Measurements from ENCODE around the gene PPP1CA. TPM values are rescaled to one million over a fixed set of nuclear protein-coding genes. Genes with fewer than 3 reads are reported as not detected.

Gene PPP1CA
- total RNA-seq, 1 experiment from 2014 or later = 449 TPM

DNA sequence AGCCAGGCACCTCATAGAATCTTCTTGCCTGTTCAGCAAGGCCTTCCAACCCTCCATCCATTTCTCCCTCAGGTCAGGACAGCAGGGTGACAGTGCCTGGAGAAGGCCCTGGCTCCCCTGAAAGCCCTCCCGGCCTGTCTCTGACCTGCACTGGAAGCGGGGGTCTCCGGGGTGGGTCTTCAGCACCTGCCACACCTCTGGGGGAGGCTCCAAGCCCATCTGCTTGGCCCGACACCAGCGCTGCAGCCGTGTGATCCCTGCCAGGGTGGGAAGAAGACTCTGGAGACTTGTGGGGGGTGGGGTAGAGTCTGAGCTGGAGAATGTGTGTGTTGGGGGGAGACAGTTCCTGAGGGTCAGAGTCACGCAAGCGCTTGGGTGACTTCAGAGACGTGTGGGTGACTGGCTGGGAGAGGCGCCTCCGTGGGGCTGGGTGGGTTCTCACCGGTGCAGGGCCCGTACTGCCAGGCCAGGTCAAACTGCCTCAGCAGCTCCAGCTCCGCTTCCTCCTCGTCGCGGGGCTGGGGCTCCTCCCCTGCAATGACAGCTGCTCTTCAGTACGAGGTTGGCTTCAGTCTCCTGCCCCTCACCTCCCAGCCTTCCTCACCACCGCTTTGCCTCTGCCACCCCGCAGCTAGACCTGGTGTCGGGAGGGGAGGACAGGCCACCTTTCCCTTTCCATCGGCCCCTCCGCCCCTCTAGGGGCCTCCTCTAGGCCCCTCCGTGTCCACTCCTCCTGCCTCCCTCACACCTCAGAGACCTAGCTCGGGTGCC, 48.9 kb downstream of the PPP1CA start:
- H3K27ac ChIP-seq (ENCODE audit: low read length) = peak overlapping the region; percentile 93
- intact Hi-C loops (cut with micrococcal nuclease) = loop anchor here (1.0 kb wide), 1 partner anchor 22 kb away; no protein-coding TSS in a partner anchor
- H3K9ac ChIP-seq (ENCODE audit: low read length) = peak overlapping the region; percentile 87
- H3K4me2 ChIP-seq (ENCODE audit: low read length) = peak overlapping the region; percentile 92
- H3F3A ChIP-seq (ENCODE audit: low read length, unreplicated experiment) = peaks cover 17% of the 10 kb centered on the region
- no peaks in the 10 kb centered on the region for H3K9me2 ChIP-seq (replicated peaks; ENCODE audit: low read length)
- H3K27me3 ChIP-seq (ENCODE audit: low read length) = no peaks in the 10 kb centered on the region
- H3K79me2 ChIP-seq (ENCODE audit: low read length) = peaks cover 14% of the 10 kb centered on the region
- TF ChIP-seq CTCF (conservative IDR thresholded peaks at IDR 0.05; ENCODE audit: low read depth, low read length) = no peak
- TF ChIP-seq EZH2 (IDR thresholded peaks at IDR 0.05; ENCODE audit: low read length, unreplicated experiment) = no peak
- TF ChIP-seq EZH2phosphoT487 (IDR thresholded peaks at IDR 0.05; ENCODE audit: borderline replicate concordance, low read length) = no peak
- peaks cover 63% of the 10 kb centered on the region for H3K4me1 ChIP-seq (ENCODE audit: insufficient read depth, low read length)
- H3K4me3 ChIP-seq (ENCODE audit: low read length) = peak overlapping the region; percentile 77
- no peaks in the 10 kb centered on the region for H3K9me3 ChIP-seq (ENCODE audit: low read length)
- peak; percentile 54 for DNase-seq
- ChIA-PET POLR2A (ENCODE audit: unreplicated experiment) (interaction anchor here (0.5 to 2.3 kb wide), 9 partner anchors 21 to 234 kb away, joined by 3 to 32 read pairs (median 4); partner anchors contain the start of genes CLCF1 and KDM2A), CTCF (interaction anchor here (0.5 to 4.1 kb wide), 6 partner anchors 19 to 49 kb away, joined by 3 to 46 read pairs (median 4); partner anchors contain the start of gene PPP1CA)
- peak; percentile 5 for ATAC-seq
- no peaks in the 10 kb centered on the region for H3K36me3 ChIP-seq (ENCODE audit: low read depth, low read length)
- peak overlapping the region; percentile 69 for H2AFZ ChIP-seq (ENCODE audit: low read length)
- BruUV-seq (replicated peaks) = TSS peak; percentile 85
- H4K20me1 ChIP-seq (ENCODE audit: low read length) = no peaks in the 10 kb centered on the region

DNA sequence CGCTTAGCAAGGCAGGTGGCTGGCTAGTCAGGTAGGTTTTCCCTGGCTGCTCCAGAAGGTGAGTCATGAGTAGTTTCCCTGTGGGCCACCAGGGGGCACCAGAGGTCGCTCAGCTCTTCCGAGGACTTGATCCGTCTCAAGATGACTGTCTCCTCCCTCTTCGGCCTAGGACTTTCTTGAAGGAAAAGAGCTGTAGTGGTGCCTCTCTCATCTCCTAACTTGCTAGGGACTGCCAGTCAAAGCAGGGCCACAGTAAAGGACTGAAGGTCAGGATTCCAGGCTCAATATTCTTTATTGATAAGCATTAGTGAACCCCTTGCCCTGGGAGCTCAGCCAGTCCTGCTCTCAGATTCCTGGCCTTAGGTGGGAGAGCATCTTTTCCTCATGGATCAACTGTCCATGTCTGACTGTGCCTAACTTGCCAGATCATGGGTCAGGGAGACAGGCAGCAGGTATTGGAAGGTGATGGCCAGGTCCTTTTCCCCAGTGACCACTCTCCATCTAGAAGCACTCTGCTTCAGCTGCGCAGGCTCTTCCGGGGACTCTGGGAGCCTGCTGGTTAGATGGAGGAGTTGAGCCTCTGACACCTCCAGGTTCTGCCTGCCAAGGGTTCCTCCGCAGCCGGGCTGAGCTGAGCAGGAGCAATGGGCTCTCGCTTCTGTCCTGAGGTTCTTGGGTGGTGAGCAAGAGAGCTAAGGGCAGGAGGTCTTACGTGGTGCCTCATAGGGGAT, 50.2 kb downstream of the PPP1CA start:
- peak; percentile 94 for DNase-seq
- Histone ChIP-seq H3K4me2 (ENCODE audit: low read length) (peak overlapping the region; percentile 40), H3K27ac (ENCODE audit: low read length) (peak overlapping the region; percentile 56), H3K9me3 (ENCODE audit: low read length) (no peaks in the 10 kb centered on the region), H3K9me2 (replicated peaks; ENCODE audit: low read length) (no peaks in the 10 kb centered on the region), H3K27me3 (ENCODE audit: low read length) (no peaks in the 10 kb centered on the region), H2AFZ (ENCODE audit: low read length) (no peak overlapping the region), H3F3A (ENCODE audit: low read length, unreplicated experiment) (peaks cover 16% of the 10 kb centered on the region), H3K36me3 (ENCODE audit: low read depth, low read length) (no peaks in the 10 kb centered on the region), H3K9ac (ENCODE audit: low read length) (0 out of 2 replicates have a peak overlapping the region, but pooled peaks have one; percentile 8), H3K4me3 (ENCODE audit: low read length) (no peak overlapping the region), H3K4me1 (ENCODE audit: insufficient read depth, low read length) (peaks cover 60% of the 10 kb centered on the region), H3K79me2 (ENCODE audit: low read length) (peaks cover 14% of the 10 kb centered on the region), H4K20me1 (ENCODE audit: low read length) (no peaks in the 10 kb centered on the region)
- ChIA-PET POLR2A (ENCODE audit: unreplicated experiment) (interaction anchor here (0.6 kb wide), 1 partner anchor 29 kb away, joined by 14 read pairs; no protein-coding TSS in a partner anchor), CTCF (interaction anchor here (0.5 to 1.6 kb wide), 11 partner anchors 11 to 295 kb away, joined by 3 to 26 read pairs (median 4); partner anchors contain the start of genes CLCF1, PPP1CA and RAD9A)
- no peak for TF ChIP-seq EZH2phosphoT487 (IDR thresholded peaks at IDR 0.05; ENCODE audit: borderline replicate concordance, low read length)
- TF ChIP-seq CTCF (conservative IDR thresholded peaks at IDR 0.05; ENCODE audit: low read depth, low read length) = peak; percentile 97
- no peak for TF ChIP-seq EZH2 (IDR thresholded peaks at IDR 0.05; ENCODE audit: low read length, unreplicated experiment)
- peak; percentile 4; the same call in 1 of the 2 replicates for ATAC-seq
- intact Hi-C loops (cut with micrococcal nuclease) = loop anchor here (1.0 kb wide), 1 partner anchor 31 kb away; no protein-coding TSS in a partner anchor
- BruUV-seq (replicated peaks) = no TSS peak
